GM12878 (cell line): ENCODE results near the gene TRRAP. TPM values are rescaled to one million over a fixed set of nuclear protein-coding genes. Genes with fewer than 3 reads are reported as not detected.

ENCODE experiments used
- ATAC-seq: fragments of 200-7000 bp; cut with Tn5 transposase; 3 replicates; pipeline ENCODE4 v1.9.1; 2020; ENCODE audit warnings: mild to moderate bottlenecking, moderate library complexity
- BruUV-seq: library from RNA; stranded (reverse); fragments of 400-500 nt; replicated peaks from 2 replicates; lab custom pipeline; 2021; lab: Mats Ljungman, UMichigan
- CTCF ChIA-PET: fragments of 300-600 bp; sonication (Branson Sonifier 250); formaldehyde crosslinking; extraction: SDS; loops from one replicate; lab custom pipeline; 2021; ENCODE audit warnings: inconsistent platforms; lab: Yijun Ruan, JAX
- POLR2A ChIA-PET: fragments of 350-600 bp; formaldehyde crosslinking; extraction: SDS; loops from one replicate; lab custom pipeline; 2021; ENCODE audit warnings: inconsistent platforms; lab: Charles Lee
- RAD21 ChIA-PET: fragments of 300-600 bp; sonication (Branson Sonifier 250); formaldehyde crosslinking; loops from one replicate; lab custom pipeline; 2023; ENCODE audit warnings: antibody characterized with exemption; ENCODE audit not compliant: unreplicated experiment; lab: Charles Lee
- SMC1A ChIA-PET: fragments of 300-600 bp; sonication (Branson Sonifier 250); formaldehyde crosslinking; loops from one replicate; lab custom pipeline; 2023; ENCODE audit not compliant: unreplicated experiment, uncharacterized antibody; lab: Charles Lee
- DNase-seq: peaks from one replicate; pipeline ENCODE4 v3.0.0-alpha.2; 2011; ENCODE audit warnings: low read depth, low spot score
- FAIRE-seq: peaks from 3 replicates; lab custom pipeline; 2011; peaks lifted over from hg19 to GRCh38; lab: Jason Lieb, UNC
- H2AFZ ChIP-seq: 2 replicates; pipeline ENCODE4 v1.6.0; 2011; ENCODE audit warnings: low read depth, low read length, control low read depth; ENCODE audit not compliant: control insufficient read depth
- H3K27ac ChIP-seq: 2 replicates; pipeline ENCODE4 v1.5.1; 2011; ENCODE audit warnings: control low read depth; ENCODE audit not compliant: control insufficient read depth, insufficient read depth
- H3K27me3 ChIP-seq, 2 experiments: replicated peaks in 1 of 2; 2 replicates each; pipeline versions ENCODE4 v1.6.0 to v1.6.1; 2011; ENCODE audit warnings: low read length in 1 of 2; ENCODE audit not compliant: control insufficient read depth in 2 of 2, insufficient read depth in 2 of 2
- H3K36me3 ChIP-seq, 2 experiments: 2 replicates each; pipeline ENCODE4 v1.5.1; 2011; ENCODE audit warnings: low read length in 1 of 2; ENCODE audit not compliant: control insufficient read depth in 2 of 2, insufficient read depth in 2 of 2
- H3K4me1 ChIP-seq: 2 replicates; pipeline ENCODE4 v1.6.1; 2011; ENCODE audit warnings: mild to moderate bottlenecking, low read length, moderate library complexity, mixed read lengths; ENCODE audit not compliant: control insufficient read depth, insufficient read depth
- H3K4me2 ChIP-seq: 2 replicates; pipeline ENCODE4 v1.6.0; 2011; ENCODE audit warnings: control low read depth; ENCODE audit not compliant: control insufficient read depth, insufficient read depth
- H3K4me3 ChIP-seq: fragments of 200-600 bp; sonication (generic); 2 replicates; pipeline ENCODE4 v1.5.1; 2016
- H3K79me2 ChIP-seq: 2 replicates; pipeline ENCODE4 v1.6.0; 2011; ENCODE audit warnings: low read length; ENCODE audit not compliant: control insufficient read depth, insufficient read depth
- H3K9ac ChIP-seq: 2 replicates; pipeline ENCODE4 v1.8.0; 2011; ENCODE audit warnings: low read length, control low read depth, mixed read lengths; ENCODE audit not compliant: control insufficient read depth, insufficient read depth
- H3K9me3 ChIP-seq: replicated peaks from 3 replicates; pipeline ENCODE4 v1.5.1; 2011; ENCODE audit warnings: mild to moderate bottlenecking, low read length; ENCODE audit not compliant: control insufficient read depth, insufficient read depth
- H4K20me1 ChIP-seq: 2 replicates; pipeline ENCODE4 v1.6.0; 2011; ENCODE audit not compliant: control insufficient read depth, insufficient read depth
- DPF2 ChIP-seq: fragments of 450-650 bp; IDR thresholded peaks from 2 replicates; pipeline ENCODE4 v1.6.1; 2017; ENCODE audit warnings: mild to moderate bottlenecking
- GABPA ChIP-seq: IDR thresholded peaks from 2 replicates; pipeline ENCODE4 v1.6.1; 2014; ENCODE audit warnings: antibody characterized with exemption, low read depth, mild to moderate bottlenecking, inconsistent platforms
- MLLT1 ChIP-seq: fragments of 450-650 bp; IDR thresholded peaks from 2 replicates; pipeline ENCODE4 v1.6.1; 2016; ENCODE audit warnings: mild to moderate bottlenecking
- MYB ChIP-seq: fragments of 150-350 bp; IDR thresholded peaks from 2 replicates; pipeline ENCODE4 v1.6.1; 2014; ENCODE audit warnings: mild to moderate bottlenecking, low read depth, low read length, borderline replicate concordance
- NBN ChIP-seq: fragments of 450-650 bp; IDR thresholded peaks from 2 replicates; pipeline ENCODE4 v1.6.1; 2016
- NRF1 ChIP-seq: conservative IDR thresholded peaks from 2 replicates; pipeline ENCODE4 v1.6.1; 2011; ENCODE audit warnings: mild to moderate bottlenecking, low read depth, low read length, improper control_type of control experiment
- POU2F2 ChIP-seq: IDR thresholded peaks from 3 replicates; pipeline ENCODE4 v1.6.1; 2011; ENCODE audit warnings: low read depth, mild to moderate bottlenecking, low read length, borderline replicate concordance
- SP1 ChIP-seq: IDR thresholded peaks from one replicate; pipeline ENCODE4 v1.6.1; 2011; ENCODE audit warnings: low read depth, low read length
- SRF ChIP-seq, 2 experiments: IDR thresholded peaks; 2 replicates each; pipeline ENCODE4 v1.6.1; 2011; ENCODE audit warnings: low read depth in 2 of 2, low read length in 2 of 2, mild to moderate bottlenecking in 1 of 2, moderate library complexity in 1 of 2
- USF2 ChIP-seq: IDR thresholded peaks from 2 replicates; pipeline ENCODE4 v1.6.1; 2011; ENCODE audit warnings: low read depth, low read length, improper control_type of control experiment, borderline replicate concordance
- ZBTB11 ChIP-seq: fragments of 450-650 bp; formaldehyde crosslinking; IDR thresholded peaks from 2 replicates; pipeline ENCODE4 v1.5.0; 2022; ENCODE audit warnings: mild to moderate bottlenecking, missing genetic modification characterization
- ZNF592 ChIP-seq: fragments of 450-650 bp; IDR thresholded peaks from 2 replicates; pipeline ENCODE4 v1.6.1; 2017; ENCODE audit warnings: mild to moderate bottlenecking, moderate library complexity
- WGBS: methylation state at CpG from one replicate; pipeline ENCODE4 v1.1.6; 2016; ENCODE audit warnings: low lambda C conversion rate; ENCODE audit not compliant: insufficient replicate concordance, insufficient coverage; ENCODE audit errors: missing lambda C conversion rate; 5-methylcytosine and 5-hydroxymethylcytosine counted together
- in situ Hi-C: fragments of 300-500 bp; cut with MboI; formaldehyde crosslinking; loops from 9 replicates; pipeline ENCODE4 v1.14.3; 2018; ENCODE audit warnings: mixed read lengths
- intact Hi-C: fragments of 100-400 bp; cut with micrococcal nuclease; formaldehyde crosslinking; loops from one replicate; pipeline ENCODE4 v1.14.2; 2022; ENCODE audit not compliant: unreplicated experiment
- polyA plus RNA-seq, 11 experiments: library from polyadenylated mRNA; depleted of rRNA in 4 of 11; unstranded in 6 of 11; stranded (reverse) in 5 of 11; fragments of >200 nt; fragmentation: Nextera tagmentation in 4 of 11; fragmentation: Illumina TruSeq in 1 of 11; extraction: Ambion mirVana in 4 of 11; extraction: Trizol in 1 of 11; gene quantifications; 1 replicate in 1 of 11; 2 replicates in 10 of 11; pipeline versions ENCODE4 v1.2.1 to v1.2.3, GENCODE V29; 2011 to 2016; ENCODE audit warnings: inconsistent platforms in 2 of 11, missing spikeins in 2 of 11, low read depth in 1 of 11
- total RNA-seq, 4 experiments: library from RNA; depleted of rRNA in 3 of 4; stranded (reverse); fragments of >200 nt in 3 of 4; fragmentation: Illumina TruSeq in 1 of 4; extraction: Trizol in 1 of 4; gene quantifications; 2 replicates each; pipeline versions ENCODE4 v1.2.1 to v1.2.3, GENCODE V29; 2013 to 2021

The TRRAP gene
- total and polyA plus RNA-seq, 10 of the 15 experiments (the other 5 are each of a cell fraction or from before 2014, with no cell fraction given) = 1.1 to 39.3 (median 8.5) TPM

GRCh38 chr7:99019523-99020412 is 141.4 kb downstream of the TRRAP start:
- in situ Hi-C loops = no loop called here
- no peak for FAIRE-seq
- 96% methylated on average over 12 of the region's 12 CpGs for WGBS

More at GRCh38 chr7:99019523-99020412, 141.4 kb downstream of the TRRAP start:
- H3K27ac ChIP-seq = no peak overlapping the region
- H3K9ac ChIP-seq = no peak overlapping the region
- H3K4me1 ChIP-seq = no peaks in the 10 kb centered on the region
- H3K4me3 ChIP-seq = no peak overlapping the region
- no peak overlapping the region for H3K4me2 ChIP-seq
- ATAC-seq = no peak
- ChIA-PET CTCF (no interaction called here), SMC1A (no interaction called here)
- intact Hi-C loops = no loop called here
- no peaks in the 10 kb centered on the region for H4K20me1 ChIP-seq
- no TSS peak for BruUV-seq
- peaks cover 0 to 11% of the 10 kb centered on the region in 2 experiments; a peak in 2 of 4 replicates for H3K36me3 ChIP-seq
- H3K27me3 ChIP-seq = no peaks in the 10 kb centered on the region
- DNase-seq = no peak
- H3K79me2 ChIP-seq = no peaks in the 10 kb centered on the region
- H3K9me3 ChIP-seq = no peaks in the 10 kb centered on the region; the same call in 2 of the 3 replicates
- TF ChIP-seq NBN = no peak
- no peak for TF ChIP-seq ZNF592
- no peak for TF ChIP-seq MYB
- TF ChIP-seq MLLT1 = no peak
- TF ChIP-seq SP1 = no peak
- no peak for TF ChIP-seq POU2F2
- TF ChIP-seq NRF1 = no peak
- TF ChIP-seq DPF2 = no peak
- TF ChIP-seq USF2 = no peak
- no peak for TF ChIP-seq ZBTB11
- no peak for TF ChIP-seq GABPA
- no peak for TF ChIP-seq SRF (IDR thresholded peaks at IDR 0.05; ENCODE audit: low read depth in 2 of 2, low read length in 2 of 2)
- TF ChIP-seq, all 136 proteins: peak for 0
- ChIA-PET RAD21 (no interaction called here), POLR2A (no interaction called here)
- no peak overlapping the region for H2AFZ ChIP-seq
